MM.1S (cell line): Measurements from ENCODE around the gene PXMP4.

Experiments used
- DNase-seq: peaks from one replicate; pipeline ENCODE4 v3.0.0-alpha.2; 2015
- H2AFZ ChIP-seq: fragments of 300-600 bp; sonication (generic); 2 replicates; pipeline ENCODE4 v1.6.0; 2016; ENCODE audit warnings: antibody characterized with exemption, low read length
- H3F3A ChIP-seq: fragments of 300-600 bp; sonication (generic); 2 replicates; pipeline ENCODE4 v1.6.1; 2016; ENCODE audit warnings: mild to moderate bottlenecking, antibody characterized with exemption, low read length, moderate library complexity, mixed read lengths; ENCODE audit not compliant: insufficient read depth
- H3K27ac ChIP-seq: fragments of 300-600 bp; sonication (generic); 2 replicates; pipeline ENCODE4 v1.5.1; 2016; ENCODE audit warnings: mild to moderate bottlenecking, low read length
- H3K27me3 ChIP-seq: fragments of 300-600 bp; sonication (generic); replicated peaks from 2 replicates; pipeline ENCODE4 v1.6.0; 2016; ENCODE audit warnings: low read length; ENCODE audit not compliant: insufficient read depth
- H3K36me3 ChIP-seq: fragments of 300-600 bp; sonication (generic); replicated peaks from 2 replicates; pipeline ENCODE4 v1.6.1; 2016; ENCODE audit warnings: mild to moderate bottlenecking, low read length, mixed read lengths; ENCODE audit not compliant: insufficient read depth
- H3K4me1 ChIP-seq: fragments of 300-600 bp; sonication (generic); 2 replicates; pipeline ENCODE4 v1.6.1; 2016; ENCODE audit warnings: low read length, mixed read lengths
- H3K4me2 ChIP-seq: fragments of 300-600 bp; sonication (generic); 2 replicates; pipeline ENCODE4 v1.6.0; 2016; ENCODE audit warnings: low read depth, low read length
- H3K4me3 ChIP-seq: fragments of 300-600 bp; sonication (generic); 2 replicates; pipeline ENCODE4 v1.5.1; 2016; ENCODE audit warnings: low read length, mixed read lengths
- H3K79me2 ChIP-seq: fragments of 300-600 bp; sonication (generic); 2 replicates; pipeline ENCODE4 v1.6.1; 2016; ENCODE audit warnings: mixed run types, low read length, mixed read lengths
- H3K9ac ChIP-seq: fragments of 300-600 bp; sonication (generic); 2 replicates; pipeline ENCODE4 v1.6.1; 2016; ENCODE audit warnings: low read length, mixed read lengths
- H3K9me2 ChIP-seq: fragments of 300-600 bp; sonication (generic); replicated peaks from 2 replicates; pipeline ENCODE4 v1.6.1; 2016; ENCODE audit warnings: mild to moderate bottlenecking, low read length, mixed read lengths; ENCODE audit not compliant: insufficient read depth
- H3K9me3 ChIP-seq: fragments of 300-600 bp; sonication (generic); replicated peaks from 2 replicates; pipeline ENCODE4 v1.6.1; 2016; ENCODE audit warnings: mild to moderate bottlenecking, low read length, mixed read lengths; ENCODE audit not compliant: insufficient read depth
- H4K20me1 ChIP-seq: fragments of 300-600 bp; sonication (generic); 2 replicates; pipeline ENCODE4 v1.6.1; 2016; ENCODE audit warnings: mild to moderate bottlenecking, low read length, moderate library complexity, mixed read lengths; ENCODE audit not compliant: insufficient read depth
- CTCF ChIP-seq: fragments of 300-600 bp; sonication (generic); IDR thresholded peaks from 2 replicates; pipeline ENCODE4 v1.5.1; 2016; ENCODE audit warnings: antibody characterized with exemption, low read length, mixed read lengths
- EZH2 ChIP-seq: fragments of 300-600 bp; sonication (generic); optimal IDR thresholded peaks from 2 replicates; pipeline ENCODE3; 2017; ENCODE audit warnings: low read depth, mild to moderate bottlenecking, antibody characterized with exemption, low read length, mixed read lengths
- EZH2phosphoT487 ChIP-seq: fragments of 300-600 bp; sonication (generic); IDR thresholded peaks from 2 replicates; pipeline ENCODE4 v1.6.1; 2018; ENCODE audit warnings: antibody characterized with exemption, low read length

PXMP4 gene

GRCh38 chr20:33688938-33689424, 31.1 kb downstream of the PXMP4 start:
- Histone ChIP-seq H3K4me2 (no peak overlapping the region), H3K9ac (no peak overlapping the region)

GRCh38 chr20:33687993-33688937, 31.8 kb downstream of the PXMP4 start:
- H3K4me2 ChIP-seq, result no peak overlapping the region

More at GRCh38 chr20:33688938-33689424, 31.1 kb downstream of the PXMP4 start:
- H3K27ac ChIP-seq, result no peak overlapping the region
- H2AFZ ChIP-seq, result no peak overlapping the region
- H3K79me2 ChIP-seq, result peaks cover 16% of the 10 kb centered on the region
- peak; percentile 4 for DNase-seq
- TF ChIP-seq CTCF (no peak), EZH2 (no peak), EZH2phosphoT487 (no peak)
- H3K4me3 ChIP-seq, result no peak overlapping the region
- H3K9me2 ChIP-seq, result no peaks in the 10 kb centered on the region
- H3K4me1 ChIP-seq, result peaks cover 14% of the 10 kb centered on the region
- no peaks in the 10 kb centered on the region for H3K27me3 ChIP-seq
- peaks cover 10% of the 10 kb centered on the region for H3F3A ChIP-seq
- no peaks in the 10 kb centered on the region for H3K9me3 ChIP-seq
- H3K36me3 ChIP-seq, result no peaks in the 10 kb centered on the region
- H4K20me1 ChIP-seq, result no peaks in the 10 kb centered on the region

GRCh38 chr20:33687370-33687915, 32.7 kb downstream of the PXMP4 start:
- peaks cover 14% of the 10 kb centered on the region for H3K4me1 ChIP-seq
- no peak overlapping the region for H3K9ac ChIP-seq
- H3K79me2 ChIP-seq, result peaks cover 31% of the 10 kb centered on the region
- no peaks in the 10 kb centered on the region for H3K9me2 ChIP-seq
- peak; percentile 5 for DNase-seq
- H3K9me3 ChIP-seq, result no peaks in the 10 kb centered on the region
- H3F3A ChIP-seq, result peaks cover 10% of the 10 kb centered on the region
- H3K27ac ChIP-seq, result no peak overlapping the region
- 0 out of 2 replicates have a peak overlapping the region, but pooled peaks have one; percentile 7 for H2AFZ ChIP-seq
- TF ChIP-seq EZH2phosphoT487 (no peak), EZH2 (no peak), CTCF (no peak)
- no peaks in the 10 kb centered on the region for H3K27me3 ChIP-seq
- H3K36me3 ChIP-seq, result no peaks in the 10 kb centered on the region
- no peak overlapping the region for H3K4me3 ChIP-seq
- H4K20me1 ChIP-seq, result no peaks in the 10 kb centered on the region
- H3K4me2 ChIP-seq, result no peak overlapping the region

More at GRCh38 chr20:33687993-33688937, 31.8 kb downstream of the PXMP4 start:
- Histone ChIP-seq H3K79me2 (peaks cover 23% of the 10 kb centered on the region), H3K27me3 (no peaks in the 10 kb centered on the region), H3K27ac (no peak overlapping the region), H3K9me2 (no peaks in the 10 kb centered on the region), H3K36me3 (no peaks in the 10 kb centered on the region), H3K4me1 (peaks cover 14% of the 10 kb centered on the region), H3K4me3 (no peak overlapping the region), H3K9ac (no peak overlapping the region), H4K20me1 (no peaks in the 10 kb centered on the region), H2AFZ (no peak overlapping the region), H3F3A (peaks cover 10% of the 10 kb centered on the region), H3K9me3 (no peaks in the 10 kb centered on the region)
- no peak for TF ChIP-seq EZH2phosphoT487
- TF ChIP-seq EZH2, result no peak
- no peak for TF ChIP-seq CTCF
- DNase-seq, result peak; percentile 5
